Cardiac muscle cell (in vitro differentiated cells and primary cell): ENCODE measurements around the gene CDX2. TPM values are rescaled to one million over a fixed set of nuclear protein-coding genes. Genes with fewer than 3 reads are reported as not detected.

Source experiments
- DNase-seq, 2 donors: peaks; one replicate each; pipeline versions ENCODE4 v3.0.0 to v3.0.0-alpha.2; 2010 to 2017; ENCODE audit warnings: low read depth in 1 of 2, low spot score in 1 of 2
- H3K27ac ChIP-seq: fragments of 200-600 bp; sonication (generic); 2 replicates; pipeline ENCODE4 v1.5.1; 2016
- H3K27me3 ChIP-seq: fragments of 200-600 bp; sonication (generic); 2 replicates; pipeline ENCODE4 v1.6.0; 2016; ENCODE audit warnings: control low read depth
- H3K36me3 ChIP-seq: fragments of 200-600 bp; sonication (generic); 2 replicates; pipeline ENCODE4 v1.5.1; 2016; ENCODE audit warnings: control low read depth
- H3K4me1 ChIP-seq: fragments of 200-600 bp; sonication (generic); 2 replicates; pipeline ENCODE4 v1.8.1; 2017; ENCODE audit warnings: low read depth, mild to moderate bottlenecking, mixed run types
- H3K4me3 ChIP-seq: fragments of 200-600 bp; sonication (generic); 2 replicates; pipeline ENCODE4 v1.5.1; 2016; ENCODE audit warnings: mild to moderate bottlenecking
- H3K9me3 ChIP-seq: fragments of 200-600 bp; sonication (generic); 2 replicates; pipeline ENCODE4 v1.5.1; 2017; ENCODE audit warnings: low read depth, mild to moderate bottlenecking, control low read depth
- polyA plus RNA-seq: library from polyadenylated mRNA; unstranded; fragments of >200 nt; fragmentation: Nextera tagmentation; extraction: Ambion mirVana; gene quantifications from 2 replicates; pipeline ENCODE4 v1.2.1, GENCODE V29; 2016
- total RNA-seq: library from RNA; depleted of rRNA; stranded (reverse); fragments of >200 nt; gene quantifications from 2 replicates; pipeline ENCODE4 v1.2.3, GENCODE V29; 2016
- TF ChIP-seq, protein P1 (sequence below): IDR thresholded peaks from 2 replicates; pipeline ENCODE4 v1.5.1; 2012; ENCODE audit warnings: low read depth, mild to moderate bottlenecking, low read length

CDX2 gene
- total and polyA plus RNA-seq, 2 experiments from 2014 or later = not detected

DNA sequence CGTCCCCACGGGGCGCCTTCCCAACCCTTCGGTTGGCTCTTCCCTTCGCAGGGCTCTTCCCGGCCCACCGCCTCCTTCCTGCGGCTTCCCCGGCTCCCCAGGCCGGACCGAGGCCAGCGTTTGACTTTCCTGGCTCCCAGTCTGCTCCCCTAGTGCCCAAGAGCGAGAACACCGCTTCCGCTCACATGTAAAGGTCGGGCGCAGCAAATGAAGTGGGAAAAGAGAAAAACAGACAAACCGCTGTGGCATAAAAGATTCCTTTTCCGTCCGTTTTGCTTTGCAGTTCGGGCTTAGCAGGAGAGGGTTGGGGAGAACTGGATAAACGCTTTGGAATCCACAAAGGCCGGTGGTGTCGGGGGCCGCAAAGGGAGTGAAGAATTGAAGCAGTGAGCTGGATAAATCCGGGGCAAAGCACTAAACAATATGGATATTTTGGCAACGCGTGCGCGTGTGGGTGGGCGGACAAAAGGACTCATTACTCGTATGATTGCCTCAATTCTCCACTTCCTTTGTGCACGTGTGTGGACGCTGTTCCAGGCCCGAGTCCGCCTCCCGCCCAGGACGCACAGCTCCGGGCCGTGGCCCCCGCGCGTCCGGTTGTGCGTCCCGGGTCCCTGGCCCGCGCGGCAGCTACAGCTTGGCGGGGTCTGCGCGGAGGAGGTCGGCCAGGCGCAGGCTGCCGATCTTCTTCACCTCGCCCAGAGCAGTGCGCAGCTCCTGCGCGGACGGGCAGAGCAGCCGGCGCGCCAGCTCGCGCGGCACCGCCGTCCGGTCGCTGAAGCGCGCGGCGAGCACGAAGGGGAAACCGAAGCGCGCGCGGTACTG, 8.6 kb upstream of the CDX2 start:
- Histone ChIP-seq H3K27me3 (peaks cover 100% of the 10 kb centered on the region), H3K27ac (no peak overlapping the region), H3K36me3 (no peaks in the 10 kb centered on the region), H3K9me3 (no peaks in the 10 kb centered on the region), H3K4me3 (no peak overlapping the region), H3K4me1 (no peaks in the 10 kb centered on the region)
- DNase-seq = no peak
- TF ChIP-seq, protein P1, sequence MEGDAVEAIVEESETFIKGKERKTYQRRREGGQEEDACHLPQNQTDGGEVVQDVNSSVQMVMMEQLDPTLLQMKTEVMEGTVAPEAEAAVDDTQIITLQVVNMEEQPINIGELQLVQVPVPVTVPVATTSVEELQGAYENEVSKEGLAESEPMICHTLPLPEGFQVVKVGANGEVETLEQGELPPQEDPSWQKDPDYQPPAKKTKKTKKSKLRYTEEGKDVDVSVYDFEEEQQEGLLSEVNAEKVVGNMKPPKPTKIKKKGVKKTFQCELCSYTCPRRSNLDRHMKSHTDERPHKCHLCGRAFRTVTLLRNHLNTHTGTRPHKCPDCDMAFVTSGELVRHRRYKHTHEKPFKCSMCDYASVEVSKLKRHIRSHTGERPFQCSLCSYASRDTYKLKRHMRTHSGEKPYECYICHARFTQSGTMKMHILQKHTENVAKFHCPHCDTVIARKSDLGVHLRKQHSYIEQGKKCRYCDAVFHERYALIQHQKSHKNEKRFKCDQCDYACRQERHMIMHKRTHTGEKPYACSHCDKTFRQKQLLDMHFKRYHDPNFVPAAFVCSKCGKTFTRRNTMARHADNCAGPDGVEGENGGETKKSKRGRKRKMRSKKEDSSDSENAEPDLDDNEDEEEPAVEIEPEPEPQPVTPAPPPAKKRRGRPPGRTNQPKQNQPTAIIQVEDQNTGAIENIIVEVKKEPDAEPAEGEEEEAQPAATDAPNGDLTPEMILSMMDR = no peak

DNA sequence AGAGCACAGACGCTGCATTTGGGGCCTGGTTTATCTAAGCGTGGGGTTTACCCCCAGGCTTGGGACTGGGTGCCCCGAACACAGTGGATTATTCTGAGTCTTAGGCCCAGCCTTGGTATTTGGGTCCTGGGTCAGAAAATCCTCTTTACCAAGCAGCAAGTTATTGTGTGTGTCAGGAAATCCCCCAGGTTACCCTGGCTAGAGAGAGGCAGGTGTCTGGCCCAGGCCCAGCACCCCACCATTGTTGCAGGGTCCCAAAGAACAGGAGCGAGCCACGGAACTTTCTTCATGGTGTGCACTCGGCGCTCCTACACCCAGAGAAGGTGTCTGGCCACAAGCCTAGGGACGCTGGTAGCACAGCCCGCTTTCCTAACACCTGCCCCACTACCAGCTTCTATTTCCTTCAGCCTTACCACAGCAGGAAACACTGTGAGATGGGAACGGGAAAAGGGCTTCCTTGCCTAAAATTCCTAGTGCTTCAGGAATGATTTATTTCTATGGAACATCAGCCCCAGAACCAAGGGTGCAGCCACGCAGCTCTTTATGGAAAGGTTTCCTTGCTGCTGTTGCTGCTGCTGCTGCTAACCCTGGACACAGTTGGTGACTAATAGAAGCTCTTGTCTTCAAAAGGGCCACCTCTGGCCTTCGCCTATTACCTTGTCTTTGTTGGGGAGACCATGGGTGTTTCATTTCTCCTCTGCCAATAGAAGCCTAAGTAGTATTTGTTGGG, 7.4 kb upstream of the CDX2 start:
- no peak overlapping the region for H3K4me3 ChIP-seq
- H3K36me3 ChIP-seq = no peaks in the 10 kb centered on the region
- no peaks in the 10 kb centered on the region for H3K4me1 ChIP-seq
- TF ChIP-seq, protein P1 = no peak
- peaks cover 100% of the 10 kb centered on the region for H3K27me3 ChIP-seq
- no peaks in the 10 kb centered on the region for H3K9me3 ChIP-seq
- no peak for DNase-seq
- H3K27ac ChIP-seq = no peak overlapping the region

DNA sequence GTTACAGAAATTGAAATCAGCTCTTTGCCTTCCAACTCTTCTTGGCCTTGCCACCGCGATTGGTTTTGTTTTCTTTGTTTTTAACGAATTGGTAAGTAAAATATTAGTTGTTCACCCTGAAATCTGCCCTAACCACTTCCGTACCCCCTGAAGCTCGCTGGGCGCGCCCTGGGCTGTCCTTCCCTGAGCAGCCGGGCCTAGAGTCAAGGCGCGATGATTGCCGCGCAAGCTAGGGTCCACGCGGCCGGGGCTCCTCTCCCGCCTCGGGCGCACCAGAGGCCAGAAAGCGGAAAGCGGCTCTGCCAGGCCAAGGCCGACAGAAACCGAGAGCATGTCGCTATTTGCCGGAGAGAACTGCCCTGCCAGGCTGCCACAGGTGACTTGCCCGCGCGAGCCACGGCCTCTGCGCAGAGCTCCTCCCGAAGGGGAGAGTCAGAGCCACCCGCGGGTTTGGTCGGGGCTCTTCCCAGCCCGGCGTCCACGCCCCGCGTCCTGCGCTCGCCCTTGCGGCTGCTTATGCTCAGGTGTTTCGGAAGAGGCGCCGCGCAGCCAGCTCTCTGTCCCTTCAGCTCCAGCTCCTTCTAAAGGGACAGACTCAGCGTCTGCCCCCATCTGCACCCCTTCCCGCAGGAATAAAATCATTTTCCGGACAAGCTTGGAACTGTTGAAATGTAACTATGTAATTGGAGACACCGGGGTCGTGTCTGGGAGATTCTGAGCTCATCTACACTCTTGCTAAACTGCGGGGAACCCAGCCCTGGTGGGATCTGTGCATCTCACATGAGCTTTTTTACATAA, 6.6 kb upstream of the CDX2 start:
- H3K4me3 ChIP-seq = no peak overlapping the region
- H3K27ac ChIP-seq = no peak overlapping the region
- no peak for DNase-seq
- H3K9me3 ChIP-seq = no peaks in the 10 kb centered on the region
- TF ChIP-seq, protein P1 = no peak
- no peaks in the 10 kb centered on the region for H3K36me3 ChIP-seq
- no peaks in the 10 kb centered on the region for H3K4me1 ChIP-seq
- peaks cover 100% of the 10 kb centered on the region for H3K27me3 ChIP-seq

DNA sequence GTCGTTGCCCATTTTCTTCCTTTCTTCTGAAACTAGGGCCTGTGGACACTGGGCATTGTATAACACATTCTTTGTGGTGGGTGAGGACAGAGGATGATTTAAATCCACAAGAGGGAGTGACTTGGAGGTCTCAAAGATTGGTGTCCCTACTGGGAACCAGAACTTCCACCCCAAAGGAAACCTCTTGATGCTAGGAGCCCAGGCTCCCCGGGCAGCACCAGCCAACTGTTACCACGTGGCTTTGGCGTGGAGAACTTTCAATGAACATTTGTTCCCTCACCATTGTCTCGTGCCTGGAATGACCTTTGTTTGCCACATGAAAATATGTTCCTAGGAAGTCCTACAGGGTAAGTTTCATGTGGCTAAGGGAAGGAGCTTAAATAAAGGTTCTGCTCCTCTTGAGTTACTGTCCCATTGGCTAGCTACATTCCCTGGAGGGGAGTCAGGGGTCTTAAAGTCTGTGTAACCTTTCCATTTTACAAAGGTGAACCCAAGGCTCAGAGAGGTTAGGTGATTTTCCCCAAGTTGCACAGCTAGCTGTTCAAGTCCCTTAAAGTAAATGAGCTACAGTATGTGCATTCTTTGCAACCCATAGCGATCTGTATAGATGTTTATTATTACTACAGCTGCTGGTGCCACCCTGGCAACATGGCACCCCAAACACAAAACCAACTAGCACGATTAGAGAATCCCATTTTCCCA, 5.0 kb upstream of the CDX2 start:
- peaks cover 100% of the 10 kb centered on the region for H3K27me3 ChIP-seq
- H3K4me1 ChIP-seq = no peaks in the 10 kb centered on the region
- no peak overlapping the region for H3K4me3 ChIP-seq
- H3K27ac ChIP-seq = no peak overlapping the region
- no peak for DNase-seq
- no peaks in the 10 kb centered on the region for H3K9me3 ChIP-seq
- H3K36me3 ChIP-seq = no peaks in the 10 kb centered on the region
- TF ChIP-seq, protein P1 = no peak

DNA sequence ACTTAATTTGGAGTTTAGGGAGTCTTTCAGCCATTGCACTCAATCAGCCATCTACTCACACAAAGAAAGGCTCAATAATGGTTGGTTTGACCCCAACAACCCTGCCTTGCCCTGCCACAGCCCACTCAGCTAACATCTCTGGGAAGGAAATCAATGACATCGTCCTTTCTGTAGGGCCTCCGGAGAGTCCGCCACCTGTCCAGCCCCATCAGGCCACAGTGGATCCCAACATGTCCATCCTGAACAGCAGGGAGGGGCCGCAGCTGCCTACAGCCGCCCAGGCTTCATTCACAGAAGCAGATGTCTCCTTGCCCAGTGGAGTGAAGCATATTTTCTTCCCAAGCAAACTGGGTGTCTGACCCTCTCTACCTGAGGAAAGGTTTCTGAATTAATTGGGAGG, 4.2 kb upstream of the CDX2 start:
- Histone ChIP-seq H3K4me3 (no peak overlapping the region), H3K27ac (no peak overlapping the region), H3K4me1 (no peaks in the 10 kb centered on the region), H3K9me3 (no peaks in the 10 kb centered on the region), H3K27me3 (peaks cover 100% of the 10 kb centered on the region), H3K36me3 (no peaks in the 10 kb centered on the region)
- DNase-seq = no peak
- TF ChIP-seq, protein P1 = no peak
